ENCODE results near the gene CXorf58.
"Not testable (repeated sequence)": the region's sequence is repeated elsewhere in the genome, so short reads cannot be mapped to it uniquely, and the experiment has no call there.

The CXorf58 gene

GRCh38 chrX:23954396-23954795 is 46.6 kb downstream of the CXorf58 start:
- DNase-seq (ENCODE audit: low read depth in 2 of 2) = no peak

- no peak for DNase-seq (ENCODE audit: low read depth in 2 of 2)
These were observed 52.0 kb downstream of the CXorf58 start for GRCh38 chrX:23959781-23960180.

- DNase-seq (ENCODE audit: low read depth in 2 of 2) = no peak
These were observed 56.4 kb downstream of the CXorf58 start for GRCh38 chrX:23964191-23964590.

GRCh38 chrX:23965630-23966029 is 57.8 kb downstream of the CXorf58 start:
- DNase-seq (ENCODE audit: low read depth in 2 of 2) = not testable (repeated sequence)

- no peak for DNase-seq (ENCODE audit: low read depth in 2 of 2)
These were observed 70.7 kb downstream of the CXorf58 start for GRCh38 chrX:23978491-23978890.

DNA sequence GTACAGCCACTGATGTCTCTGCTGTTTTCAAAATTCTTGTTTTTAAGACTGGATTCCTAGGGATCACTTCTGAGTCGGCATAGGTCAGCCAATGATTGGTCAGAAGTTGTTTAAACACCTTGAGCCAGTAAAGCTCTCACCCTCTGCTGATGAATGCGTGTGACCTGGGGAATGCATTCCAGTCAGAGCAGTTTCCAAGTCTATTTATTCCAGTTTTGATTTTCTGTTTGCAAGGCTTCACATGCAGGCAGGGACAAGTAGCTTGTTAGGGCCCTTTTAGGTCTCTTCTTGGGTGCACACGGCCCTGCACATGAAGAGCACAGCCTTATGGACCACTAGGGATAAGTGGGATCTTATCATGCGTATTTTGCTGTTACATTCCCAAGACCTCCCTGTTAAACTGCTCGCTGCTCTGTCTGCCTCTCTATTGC is 72.2 kb downstream of the CXorf58 start:
- no peak for DNase-seq (ENCODE audit: low read depth in 2 of 2)

GRCh38 chrX:23981222-23981621 is 73.4 kb downstream of the CXorf58 start:
- no peak for DNase-seq (ENCODE audit: low read depth in 2 of 2)

DNA sequence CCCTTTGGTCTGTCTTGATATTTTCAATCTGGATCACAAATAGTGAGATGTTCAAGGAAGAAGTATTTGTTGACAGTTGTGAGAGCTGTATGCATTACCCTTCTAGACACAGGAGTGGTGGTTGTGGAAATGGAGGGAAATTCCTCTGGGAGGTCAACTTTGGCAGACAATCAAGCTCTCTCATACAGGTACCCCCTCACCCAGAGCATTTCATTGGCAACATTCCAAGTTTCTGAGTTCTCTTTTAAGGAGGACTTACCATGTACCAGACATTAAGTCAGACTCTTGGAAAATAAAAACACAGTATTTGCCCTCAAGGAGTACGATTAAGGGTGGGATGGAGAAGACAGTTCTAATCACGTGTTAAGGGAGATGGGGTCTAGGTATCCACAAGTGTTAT is 73.9 kb downstream of the CXorf58 start:
- no peak for DNase-seq (ENCODE audit: low read depth in 2 of 2)

- DNase-seq (ENCODE audit: low read depth in 2 of 2) = no peak
These were observed 75.1 kb downstream of the CXorf58 start for GRCh38 chrX:23982891-23983290.

All from stimulated activated CD8-positive, alpha-beta memory T cell treated with anti-CD3 and anti-CD28 coated beads, Interleukin-7, amount 100 ng/mL, for 4 hours (primary cell).